HG02642 (cell line): ENCODE results near the gene C11orf52.
"Not testable (repeated sequence)": the region's sequence is repeated elsewhere in the genome, so short reads cannot be mapped to it uniquely, and the experiment has no call there.

ENCODE experiments used
- ATAC-seq: cut with Tn5 transposase; IDR thresholded peaks from one replicate; pipeline ENCODE4 v1.9.1; 2021; ENCODE audit warnings: mild to moderate bottlenecking; ENCODE audit not compliant: unreplicated experiment, poor library complexity

Gene C11orf52

DNA sequence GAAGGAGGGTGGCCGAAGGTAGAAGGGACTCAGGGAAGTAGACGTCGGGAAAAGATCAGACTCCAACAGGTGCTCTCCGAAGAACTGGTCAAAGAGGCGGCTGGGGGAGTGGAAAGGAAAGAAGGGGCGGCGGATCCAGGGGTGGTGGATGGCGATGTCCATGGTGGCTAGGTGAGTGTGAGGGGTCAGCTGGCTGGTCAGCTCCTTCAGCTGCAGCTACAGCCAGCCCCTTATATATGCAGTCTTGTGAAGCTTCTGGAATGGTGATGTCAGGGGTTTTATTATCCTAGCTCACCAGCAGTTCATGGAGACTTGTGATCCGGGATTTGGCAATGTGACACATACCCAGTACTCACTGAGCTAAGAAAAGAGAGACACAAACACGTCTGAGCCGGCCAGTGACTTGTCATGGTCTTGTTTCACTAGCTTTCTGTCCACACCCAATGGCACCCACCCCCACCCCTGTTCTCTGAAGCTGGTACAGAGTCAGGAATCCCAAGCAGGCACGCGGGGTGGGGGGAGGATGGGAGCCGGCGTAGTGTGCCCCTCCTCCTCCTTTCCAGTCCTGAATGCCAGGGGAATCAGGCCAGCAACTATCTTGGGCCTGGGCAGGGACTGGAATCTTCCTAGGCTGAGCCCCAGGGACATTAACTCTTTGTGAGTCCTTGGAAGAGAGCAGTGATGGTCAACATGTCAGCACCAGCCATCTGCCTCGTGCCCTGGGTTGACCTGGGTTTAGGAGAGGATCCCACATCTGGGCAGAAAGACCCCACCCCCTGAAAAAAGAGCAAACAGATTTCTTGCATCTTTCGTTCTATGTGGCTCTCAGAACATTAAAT, 6.9 kb upstream of the C11orf52 start, which contains the start of gene CRYAB:
CRYAB (minus strand) TSS at position 208 of the 839 bp plus-strand sequence; CDS start at position 162, 46 bp downstream.
- ATAC-seq: no peak

DNA sequence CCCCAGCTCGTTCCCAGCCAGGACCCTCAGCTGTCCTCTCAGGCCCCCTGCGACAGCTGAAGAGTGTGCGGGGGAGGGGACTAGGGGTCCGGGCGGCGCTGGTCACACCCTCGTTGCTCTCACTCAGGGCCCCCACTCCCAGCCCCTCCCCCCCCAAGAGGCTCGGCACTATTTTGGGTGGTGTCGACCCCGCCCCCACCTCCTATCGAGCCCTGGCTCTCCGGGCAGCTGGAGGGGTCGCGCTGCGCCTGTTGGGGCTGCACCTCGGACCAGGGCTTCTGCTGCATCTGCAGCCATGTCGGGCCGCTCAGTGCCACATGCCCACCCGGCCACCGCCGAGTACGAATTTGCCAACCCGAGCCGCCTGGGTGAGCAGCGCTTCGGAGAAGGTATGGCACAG, 6.2 kb upstream of the C11orf52 start, which contains the start of gene HSPB2:
HSPB2 (plus strand) TSS at position 200 of the 400 bp plus-strand sequence; CDS start at position 296, 96 bp downstream.
- ATAC-seq: no peak

DNA sequence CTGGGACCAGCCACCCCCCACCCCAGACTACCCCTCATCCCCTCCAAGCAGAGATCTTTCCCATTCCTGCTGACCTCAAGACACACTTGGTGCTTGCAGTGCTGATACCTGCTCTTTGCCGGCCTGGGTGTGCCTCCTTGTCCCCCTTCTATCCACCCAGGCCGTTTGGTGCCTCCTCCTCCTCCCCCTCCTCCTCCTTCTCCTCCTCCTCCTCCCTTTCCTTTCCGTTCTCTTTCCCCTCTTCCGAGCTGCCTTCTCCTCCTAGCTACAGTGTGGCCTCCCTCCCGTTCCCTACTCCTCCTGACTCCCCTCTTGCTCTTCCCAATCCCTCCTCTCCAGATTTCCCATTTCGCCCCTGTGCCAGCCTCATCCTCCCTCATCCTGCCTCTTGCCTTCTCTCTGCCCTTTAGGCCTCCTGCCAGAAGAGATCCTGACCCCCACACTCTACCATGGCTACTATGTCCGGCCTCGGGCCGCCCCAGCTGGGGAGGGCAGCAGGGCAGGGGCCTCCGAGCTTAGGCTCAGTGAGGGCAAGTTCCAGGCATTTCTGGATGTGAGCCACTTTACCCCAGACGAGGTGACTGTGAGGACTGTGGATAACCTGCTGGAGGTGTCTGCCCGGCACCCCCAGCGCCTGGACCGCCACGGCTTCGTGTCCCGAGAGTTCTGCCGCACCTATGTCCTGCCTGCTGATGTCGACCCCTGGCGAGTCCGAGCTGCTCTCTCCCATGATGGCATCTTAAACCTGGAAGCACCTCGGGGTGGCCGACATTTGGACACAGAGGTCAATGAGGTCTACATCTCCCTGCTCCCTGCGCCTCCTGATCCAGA, 5.5 kb upstream of the C11orf52 start:
- no peak for ATAC-seq

DNA sequence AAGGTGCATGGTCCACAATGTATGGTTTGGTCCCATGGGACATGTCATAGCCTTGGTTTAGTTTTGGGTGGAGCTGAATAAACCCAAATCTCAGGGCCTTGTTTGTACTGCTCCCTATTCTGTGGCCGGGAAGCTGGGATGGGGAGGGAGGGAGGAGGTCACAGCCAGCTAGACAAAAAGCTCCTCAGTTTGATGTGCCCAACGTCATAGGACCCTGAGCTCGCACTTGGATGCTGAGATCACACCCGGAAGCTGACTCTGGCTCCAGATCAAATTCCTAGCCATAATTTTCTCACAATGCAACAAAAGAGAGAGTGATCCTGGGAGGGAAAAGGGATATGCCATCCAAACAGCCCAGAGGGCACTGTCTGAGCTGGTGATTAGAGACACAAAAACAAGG, 4.7 kb upstream of the C11orf52 start:
- no peak for ATAC-seq

- no peak for ATAC-seq
Observed at GRCh38 chr11:111916768-111917167, 1.9 kb upstream of the C11orf52 start.

DNA sequence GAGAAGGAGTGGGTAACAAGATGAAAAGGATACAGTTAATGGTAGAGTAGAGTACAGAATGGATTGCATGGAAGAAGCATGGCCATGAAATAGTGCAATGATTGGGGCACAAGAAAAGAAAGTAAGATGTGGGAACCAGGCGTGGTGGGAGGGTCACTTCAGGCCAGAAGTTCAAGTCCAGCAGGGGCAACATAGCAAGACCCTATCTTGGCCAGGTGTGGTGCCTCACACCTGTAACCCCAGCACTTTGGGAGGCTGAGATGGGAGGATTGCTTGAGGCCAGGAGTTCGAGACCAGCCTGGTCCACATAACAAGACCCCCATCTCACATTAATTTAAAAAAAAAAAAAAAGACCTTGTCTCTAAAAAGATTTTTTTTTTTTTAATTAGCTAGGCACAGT, 1.4 kb upstream of the C11orf52 start:
- no peak for ATAC-seq

DNA sequence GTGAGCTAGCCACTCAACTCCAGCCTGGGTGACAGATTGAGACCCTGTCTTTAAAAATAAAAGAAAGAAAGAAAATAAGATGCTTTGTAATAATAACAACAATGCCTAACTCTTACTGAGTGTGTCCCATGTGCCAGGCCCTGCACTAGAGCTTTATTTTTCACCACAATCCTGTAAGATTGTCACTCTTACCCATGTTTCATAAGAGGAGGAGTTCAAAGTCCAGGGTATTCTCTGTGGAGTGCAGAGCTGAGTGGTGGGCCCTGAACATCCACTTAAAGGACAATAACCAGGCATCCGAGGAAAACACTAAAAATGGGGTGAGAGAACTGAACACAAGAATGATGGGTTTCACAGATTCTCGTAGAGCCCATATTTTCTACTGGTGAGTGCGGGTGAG, 925 bp upstream of the C11orf52 start:
- no peak for ATAC-seq

- ATAC-seq: no peak
Observed at GRCh38 chr11:111920908-111921307, 2.2 kb downstream of the C11orf52 start.

DNA sequence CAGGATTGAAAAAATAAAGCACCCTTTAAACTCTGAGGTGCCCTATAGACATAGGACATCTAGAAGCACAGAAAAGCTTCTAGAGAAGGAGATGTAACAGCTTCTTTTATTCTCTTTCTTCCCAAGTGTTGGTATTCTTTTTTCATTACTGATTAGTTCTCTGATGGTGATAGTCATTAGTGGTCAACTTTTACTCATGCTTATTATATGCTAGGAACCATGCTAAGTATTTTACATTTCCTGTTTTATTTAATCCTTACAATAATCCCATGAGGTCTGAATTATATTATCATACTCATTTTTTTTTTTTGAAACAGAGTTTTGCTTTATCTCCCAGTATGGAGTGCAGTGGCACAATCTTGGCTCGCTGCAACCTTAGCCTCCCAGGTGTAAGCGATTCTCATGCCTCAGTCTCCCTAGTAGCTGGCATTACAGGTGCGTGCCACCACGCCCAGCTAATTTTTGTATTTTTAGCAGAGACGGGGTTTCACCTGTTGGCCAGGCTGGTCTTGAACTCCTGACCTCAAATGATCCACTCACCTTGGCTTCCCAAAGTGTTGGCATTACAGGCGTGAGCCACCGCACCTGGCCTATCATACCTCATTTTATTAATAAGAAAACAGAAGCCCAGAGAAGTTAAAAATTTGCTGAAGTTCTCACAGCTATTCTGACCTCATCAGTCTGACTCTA, 3.0 kb downstream of the C11orf52 start:
- ATAC-seq: no peak

DNA sequence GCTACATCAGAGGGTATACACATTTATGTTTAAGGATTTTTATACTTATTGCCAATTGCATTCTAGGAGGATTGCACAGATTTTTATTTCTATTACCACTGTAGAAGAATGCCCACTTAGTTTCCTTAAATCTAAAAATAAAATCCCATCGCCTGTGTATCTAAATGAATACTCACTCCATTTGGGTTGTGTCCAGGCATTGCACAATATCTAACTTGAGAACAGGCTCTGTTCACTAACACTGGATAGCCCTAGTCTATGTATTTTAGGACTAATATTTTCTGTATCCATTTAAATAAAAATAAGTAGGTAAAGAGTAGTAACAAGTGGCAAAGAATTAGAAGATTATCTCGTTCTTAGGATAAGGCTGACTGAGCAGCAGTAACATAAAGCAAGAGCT, 4.1 kb downstream of the C11orf52 start:
- no peak for ATAC-seq

GRCh38 chr11:111923351-111923788, 4.7 kb downstream of the C11orf52 start:
- ATAC-seq: no peak

DNA sequence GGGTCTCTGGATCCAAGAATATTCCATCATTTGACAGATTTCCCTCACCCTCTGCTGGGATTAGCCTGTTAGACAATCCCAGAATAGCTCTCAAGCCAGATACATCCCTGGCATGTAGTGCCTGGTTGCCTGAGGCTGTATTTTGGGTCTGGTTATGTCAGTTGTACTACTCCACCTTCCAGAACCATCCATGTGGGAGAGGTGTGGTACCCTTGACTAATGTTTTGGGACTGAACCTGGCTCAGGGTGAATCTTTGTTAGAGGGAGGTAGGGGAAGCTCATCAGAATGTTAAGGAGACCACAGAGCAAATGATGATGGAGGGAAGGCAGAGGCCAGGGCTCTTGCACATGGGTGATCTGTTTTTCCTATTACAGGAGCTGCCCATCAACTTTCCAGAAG, 5.2 kb downstream of the C11orf52 start:
- no peak for ATAC-seq

DNA sequence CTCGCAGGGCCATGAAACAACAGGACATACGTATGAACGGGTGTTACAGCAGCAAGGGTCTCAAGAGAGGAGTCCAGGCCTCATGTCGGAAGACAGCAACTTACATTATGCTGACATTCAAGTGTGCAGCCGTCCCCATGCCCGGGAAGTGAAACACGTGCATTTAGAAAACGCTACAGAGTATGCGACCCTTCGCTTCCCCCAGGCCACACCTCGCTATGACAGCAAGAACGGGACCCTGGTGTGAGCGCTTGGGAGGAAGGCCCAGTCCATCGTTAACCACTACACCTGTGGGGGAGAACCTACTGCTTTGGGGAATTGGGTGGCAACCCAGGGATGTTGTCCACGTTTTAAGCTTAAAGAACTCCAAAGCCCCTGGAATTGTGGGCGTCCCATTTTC, 7.2 kb downstream of the C11orf52 start:
- ATAC-seq: no peak

DNA sequence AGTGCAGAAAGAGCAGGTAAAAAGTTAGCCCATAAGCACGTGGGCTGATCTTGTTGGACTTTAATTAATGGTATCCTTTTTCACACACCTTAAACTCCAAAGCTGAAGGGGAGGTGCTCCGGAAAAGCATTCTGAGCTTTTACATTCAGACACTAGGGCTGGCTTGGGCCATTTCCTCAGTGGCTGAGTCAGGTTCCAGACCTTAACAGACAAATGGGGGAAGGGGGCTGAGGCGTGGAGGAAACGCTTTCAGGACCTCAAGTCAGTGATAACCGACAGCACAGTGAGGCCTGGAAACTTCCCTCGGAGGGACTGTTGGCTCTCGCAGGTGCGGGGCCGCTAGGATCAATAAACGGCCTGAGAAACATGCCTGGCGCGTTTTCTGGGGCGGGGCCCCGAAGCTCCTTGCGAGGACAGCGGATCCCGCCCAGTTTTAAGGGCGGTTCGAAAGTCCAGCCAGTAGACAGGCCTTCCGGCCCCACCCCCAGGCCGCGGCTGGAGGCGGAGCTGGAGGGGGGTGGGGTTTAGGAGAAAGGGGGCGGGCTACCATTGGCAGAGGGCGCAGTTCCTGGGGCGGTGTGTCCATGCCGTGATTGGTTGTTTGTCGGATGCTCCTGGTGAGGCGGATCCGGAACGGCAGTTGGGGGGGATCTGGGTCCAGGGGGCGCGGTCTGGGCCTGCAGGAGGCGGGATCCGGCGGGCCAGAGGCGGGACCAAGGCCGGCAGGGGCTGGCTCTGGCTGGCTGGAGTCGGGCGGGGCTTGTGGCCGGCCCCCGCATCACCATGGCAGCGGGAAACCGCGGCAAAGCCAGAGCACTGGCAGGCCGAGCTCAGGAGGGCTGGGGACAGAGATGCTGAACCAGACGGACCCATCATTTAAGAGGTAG, 8.0 kb downstream of the C11orf52 start:
- peak; percentile 97 for ATAC-seq

- no peak for ATAC-seq
Observed at GRCh38 chr11:111930472-111930871, 11.8 kb downstream of the C11orf52 start.

DNA sequence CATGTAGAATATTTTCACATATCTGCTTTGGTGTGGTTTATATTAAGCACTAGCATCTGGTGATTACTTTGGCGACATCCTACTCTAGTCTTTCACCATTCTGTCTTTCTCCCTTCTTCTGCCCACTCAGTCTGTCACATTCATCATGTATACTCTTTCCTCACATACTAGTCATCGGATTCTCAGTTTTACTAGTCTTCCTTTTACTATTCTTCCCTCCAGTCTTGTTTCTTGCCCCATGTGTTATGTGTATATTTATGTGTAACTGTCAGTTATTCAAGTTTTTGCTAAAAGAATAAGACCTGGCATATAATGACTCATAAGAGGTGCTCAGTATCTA, 13.9 kb downstream of the C11orf52 start:
- ATAC-seq: no peak

- not testable (repeated sequence) for ATAC-seq
Observed at GRCh38 chr11:111933176-111933575, 14.5 kb downstream of the C11orf52 start.

DNA sequence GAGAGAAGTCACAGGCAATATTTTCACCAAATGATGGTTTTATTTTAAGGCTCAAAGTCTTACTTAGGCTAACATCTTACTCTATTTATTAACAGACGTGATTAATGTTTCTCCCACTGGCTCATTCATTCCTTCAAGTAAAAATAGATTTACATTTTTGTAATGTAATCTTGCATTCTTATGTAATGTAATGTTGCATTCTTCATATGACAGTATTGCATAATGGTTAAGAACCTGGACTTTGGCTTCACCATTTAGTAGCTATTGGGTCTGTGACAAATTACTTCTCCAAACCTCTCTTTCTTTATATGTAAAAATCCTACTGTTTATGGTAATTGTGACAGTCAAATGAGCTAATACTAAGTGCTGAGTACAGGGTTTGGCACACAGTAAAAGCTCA, 15.2 kb downstream of the C11orf52 start:
- ATAC-seq: no peak

- no peak for ATAC-seq
Observed at GRCh38 chr11:111934306-111934705, 15.6 kb downstream of the C11orf52 start.
